HG02852 (cell line): ENCODE measurements around the gene HEXD.

Experiments used
- ATAC-seq: cut with Tn5 transposase; IDR thresholded peaks from one replicate; pipeline ENCODE4 v1.9.1; 2021; ENCODE audit warnings: mild to moderate bottlenecking, moderate library complexity; ENCODE audit not compliant: unreplicated experiment

The HEXD gene

GRCh38 chr17:82486231-82487094, 68.3 kb downstream of the HEXD start:
- ATAC-seq = no peak

- ATAC-seq = no peak
Measured at GRCh38 chr17:82487910-82488309, 69.8 kb downstream of the HEXD start.

- no peak for ATAC-seq
Measured at GRCh38 chr17:82489117-82489516, 71.0 kb downstream of the HEXD start.

GRCh38 chr17:82489851-82490511, 71.8 kb downstream of the HEXD start:
- no peak for ATAC-seq

GRCh38 chr17:82490512-82491195, 72.5 kb downstream of the HEXD start:
- no peak for ATAC-seq

GRCh38 chr17:82491196-82491530, 73.0 kb downstream of the HEXD start:
- no peak for ATAC-seq

GRCh38 chr17:82491533-82491932, 73.4 kb downstream of the HEXD start:
- ATAC-seq = no peak
